ENCODE results near the gene XKR3. TPM values are rescaled to one million over a fixed set of nuclear protein-coding genes. Genes with fewer than 3 reads are reported as not detected.
"Not testable (repeated sequence)": the region's sequence is repeated elsewhere in the genome, so short reads cannot be mapped to it uniquely, and the experiment has no call there.

XKR3 gene
- not detected for total RNA-seq

DNA sequence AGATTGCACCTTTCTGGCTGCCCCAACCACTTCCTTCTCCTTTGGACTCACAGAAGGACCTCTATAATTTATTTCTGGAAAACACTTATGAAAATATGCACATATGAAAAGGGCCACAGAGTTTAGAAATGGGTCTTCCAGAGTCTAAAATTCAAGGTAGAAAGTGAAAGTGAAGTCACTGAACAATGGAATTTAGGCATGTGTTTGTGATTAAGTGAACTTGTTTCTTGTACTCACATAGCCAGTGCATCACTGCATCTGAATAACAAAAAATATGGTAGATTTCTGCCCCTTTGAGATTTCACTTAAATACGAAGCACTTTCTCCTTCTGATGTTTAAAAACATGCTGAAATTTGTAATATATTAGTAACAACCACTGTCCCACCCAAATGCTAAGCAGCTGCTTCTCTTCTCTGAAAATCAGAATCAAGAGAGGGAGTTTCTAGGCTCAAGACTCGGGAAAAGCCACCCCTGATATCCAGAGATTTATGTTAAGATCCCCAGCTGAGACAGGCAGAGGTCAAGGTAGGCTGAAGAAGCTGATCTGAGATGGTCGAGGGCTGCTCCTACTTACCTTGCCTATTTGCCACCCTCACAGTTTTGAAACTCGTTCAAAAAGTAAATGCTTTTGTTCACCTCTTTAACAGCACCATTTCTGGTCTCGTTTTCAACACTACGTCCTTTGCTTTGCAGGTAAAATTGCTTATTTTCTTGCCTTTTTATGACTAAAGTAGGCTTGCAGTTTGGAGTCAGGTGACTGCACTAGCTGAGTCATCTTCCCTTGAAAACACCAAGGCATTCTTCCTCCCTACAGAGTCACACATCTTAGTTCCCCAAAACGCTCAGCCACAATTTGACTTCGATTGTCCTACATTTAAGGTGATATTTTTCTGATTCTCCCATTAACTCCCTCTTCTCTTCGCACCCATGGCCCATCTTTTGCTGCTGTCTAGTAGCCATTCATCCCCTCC, at the start of gene XKR3:
XKR3 (minus strand) TSS at position 696 of the 972 bp plus-strand sequence. CDS start 17,338 bp downstream, outside the sequence.
- Mint-ChIP-seq H3K4me1 (peaks cover 19% of the 10 kb centered on the region), H3K9me3 (no peaks in the 10 kb centered on the region), H3K27ac (peak within 1 kb of the TSS; percentile 3), H3K36me3 (ENCODE audit: low read depth) (no peaks in the 10 kb centered on the region), H3K4me3 (peak within 1 kb of the TSS; percentile 48), H3K27me3 (peaks cover 10% of the 10 kb centered on the region)
- no peak for DNase-seq
- ChIA-PET POLR2A (no interaction called here), CTCF (no interaction called here)

DNA sequence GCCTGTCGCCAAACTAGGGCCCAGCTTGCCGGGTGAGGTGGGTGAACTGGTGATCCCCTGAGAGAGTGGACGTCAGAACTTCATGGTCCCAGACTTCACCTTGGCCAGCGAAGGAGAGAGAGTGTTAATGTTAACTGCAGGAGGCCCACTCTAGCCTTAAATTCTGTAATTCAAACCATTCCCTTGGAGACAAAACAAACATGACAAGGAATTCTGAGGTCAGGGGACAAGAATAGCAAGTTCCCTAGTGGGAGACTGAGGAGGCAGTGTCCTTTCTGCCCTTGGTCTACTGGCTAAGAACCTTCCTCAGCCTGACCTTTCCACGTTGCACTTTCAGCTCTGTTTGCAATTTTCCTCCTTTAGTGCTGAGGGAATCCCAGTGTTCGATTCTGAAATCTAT, 44.4 kb upstream of the XKR3 start:
- CTCF ChIA-PET; DNase-seq; H3K27ac Mint-ChIP-seq; H3K9me3 Mint-ChIP-seq; H3K4me3 Mint-ChIP-seq; POLR2A ChIA-PET; H3K4me1 Mint-ChIP-seq; H3K27me3 Mint-ChIP-seq; H3K36me3 Mint-ChIP-seq (ENCODE audit: low read depth): not testable (repeated sequence)

GRCh38 chr22:16866167-16866566, 41.0 kb upstream of the XKR3 start:
- H3K4me3 Mint-ChIP-seq = no peak overlapping the region
- H3K27me3 Mint-ChIP-seq = no peaks in the 10 kb centered on the region
- no peaks in the 10 kb centered on the region for H3K36me3 Mint-ChIP-seq (ENCODE audit: low read depth)
- H3K4me1 Mint-ChIP-seq = no peaks in the 10 kb centered on the region
- POLR2A ChIA-PET = no interaction called here
- CTCF ChIA-PET = no interaction called here
- DNase-seq = no peak
- H3K27ac Mint-ChIP-seq = no peak overlapping the region
- no peaks in the 10 kb centered on the region for H3K9me3 Mint-ChIP-seq

GRCh38 chr22:16856851-16857250, 31.6 kb upstream of the XKR3 start:
- H3K27me3 Mint-ChIP-seq; H3K4me3 Mint-ChIP-seq; POLR2A ChIA-PET; H3K36me3 Mint-ChIP-seq (ENCODE audit: low read depth); H3K9me3 Mint-ChIP-seq; DNase-seq; H3K4me1 Mint-ChIP-seq; CTCF ChIA-PET; H3K27ac Mint-ChIP-seq: not testable (repeated sequence)

DNA sequence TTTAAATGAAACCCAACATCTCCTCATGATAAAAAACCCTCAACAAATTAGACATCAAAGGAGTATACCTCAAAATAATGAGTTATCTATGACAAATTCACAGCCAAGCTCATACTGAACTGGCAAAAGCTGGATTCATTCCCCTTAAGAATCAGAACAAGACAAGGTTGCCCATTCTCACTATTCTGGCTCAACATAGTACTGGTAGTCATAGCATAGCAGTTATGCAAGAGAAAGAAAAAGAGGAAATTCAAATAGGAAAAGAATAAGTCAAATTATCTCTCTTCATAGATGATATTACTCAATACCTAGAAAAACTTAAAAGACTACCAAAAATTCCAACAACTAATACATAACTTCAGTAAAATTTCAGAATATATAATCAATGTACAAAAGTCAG, 29.4 kb upstream of the XKR3 start:
- ChIA-PET POLR2A (no interaction called here), CTCF (no interaction called here)
- no peak overlapping the region for H3K4me3 Mint-ChIP-seq
- no peak for DNase-seq
- no peaks in the 10 kb centered on the region for H3K9me3 Mint-ChIP-seq
- no peaks in the 10 kb centered on the region for H3K36me3 Mint-ChIP-seq (ENCODE audit: low read depth)
- no peak overlapping the region for H3K27ac Mint-ChIP-seq
- H3K4me1 Mint-ChIP-seq = no peaks in the 10 kb centered on the region
- H3K27me3 Mint-ChIP-seq = peaks cover 9% of the 10 kb centered on the region

DNA sequence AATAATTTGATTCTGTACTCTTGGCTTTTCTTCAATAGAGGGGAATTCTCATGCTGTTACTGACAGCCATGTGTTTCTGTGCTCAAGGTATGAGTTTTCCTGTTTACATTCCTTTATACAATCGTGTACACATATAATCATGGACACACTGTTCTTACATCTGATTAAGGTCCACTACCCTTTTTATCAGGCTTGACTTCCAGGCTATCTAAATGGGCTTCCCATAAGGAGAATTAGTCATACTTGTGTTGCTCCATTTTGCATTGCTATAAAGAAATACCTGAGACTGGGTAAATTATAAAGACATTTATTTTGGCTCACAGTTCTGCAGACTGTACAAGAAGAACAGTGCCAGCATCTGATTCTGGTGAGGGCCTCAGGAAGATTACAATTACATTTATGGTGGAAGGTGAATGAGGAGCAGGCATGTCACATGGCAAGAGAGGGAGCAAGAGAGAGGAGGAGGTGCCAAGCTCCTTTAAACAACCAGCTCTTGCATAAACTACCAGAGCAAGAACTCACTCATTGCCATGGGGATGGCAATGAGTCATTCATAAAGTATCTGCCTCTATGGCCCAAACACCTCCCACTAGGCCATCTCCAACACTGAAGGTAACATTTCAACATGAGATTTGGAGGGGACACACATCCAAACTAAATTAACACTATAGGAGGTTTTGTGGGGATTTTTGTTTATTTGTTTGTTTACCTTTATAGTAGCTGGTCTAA, 26.2 kb upstream of the XKR3 start:
- H3K9me3 Mint-ChIP-seq; CTCF ChIA-PET; H3K36me3 Mint-ChIP-seq (ENCODE audit: low read depth); DNase-seq; H3K27ac Mint-ChIP-seq; POLR2A ChIA-PET; H3K4me1 Mint-ChIP-seq; H3K4me3 Mint-ChIP-seq: not testable (repeated sequence)
- H3K27me3 Mint-ChIP-seq = peaks cover 12% of the 10 kb centered on the region

DNA sequence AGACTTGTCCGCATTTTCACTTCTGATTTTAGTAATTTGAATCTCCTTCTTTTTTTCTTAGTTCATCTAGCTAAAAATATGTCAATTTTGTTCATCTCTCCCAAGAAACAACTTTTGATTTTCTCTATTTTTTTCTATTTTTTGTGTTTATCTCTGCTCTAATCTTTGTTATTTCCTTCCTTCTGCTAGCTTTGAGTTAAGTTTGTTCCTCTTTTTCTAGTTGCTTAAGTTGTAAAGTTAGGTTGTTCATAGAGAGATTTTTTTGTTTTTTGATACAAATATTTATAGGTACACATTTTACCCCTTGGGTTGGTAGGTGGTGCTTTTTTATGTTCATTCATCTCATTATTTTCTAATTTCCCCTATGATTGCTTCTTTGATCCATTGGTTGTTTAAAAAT, 22.1 kb upstream of the XKR3 start:
- H3K4me1 Mint-ChIP-seq = no peaks in the 10 kb centered on the region
- no peak for DNase-seq
- ChIA-PET CTCF (no interaction called here), POLR2A (no interaction called here)
- no peaks in the 10 kb centered on the region for H3K36me3 Mint-ChIP-seq (ENCODE audit: low read depth)
- peaks cover 6% of the 10 kb centered on the region for H3K27me3 Mint-ChIP-seq
- H3K9me3 Mint-ChIP-seq = no peaks in the 10 kb centered on the region
- H3K4me3 Mint-ChIP-seq = no peak overlapping the region
- no peak overlapping the region for H3K27ac Mint-ChIP-seq

DNA sequence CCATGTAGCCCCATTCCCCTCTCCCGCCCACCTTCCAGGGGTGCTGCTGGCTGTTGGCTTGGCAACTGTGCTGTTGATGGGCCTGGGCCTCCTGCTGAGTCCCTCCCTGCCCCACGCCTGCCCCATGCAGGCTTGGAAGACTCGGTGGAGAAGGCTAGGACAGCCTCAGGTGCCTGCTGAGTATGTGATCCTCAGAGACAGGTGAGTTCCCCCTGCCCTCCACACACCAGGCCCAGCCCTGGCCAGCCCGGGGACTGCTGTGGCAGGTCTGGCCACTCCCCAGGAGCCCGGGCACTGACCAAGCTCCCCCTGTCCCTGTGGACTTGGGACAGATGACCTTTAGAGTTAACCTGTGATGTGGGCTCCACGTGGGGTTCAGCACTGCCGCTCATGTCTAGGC, 20.7 kb upstream of the XKR3 start:
- H3K9me3 Mint-ChIP-seq = no peaks in the 10 kb centered on the region
- H3K36me3 Mint-ChIP-seq (ENCODE audit: low read depth) = no peaks in the 10 kb centered on the region
- no peak overlapping the region for H3K4me3 Mint-ChIP-seq
- no peaks in the 10 kb centered on the region for H3K4me1 Mint-ChIP-seq
- no peak overlapping the region for H3K27ac Mint-ChIP-seq
- peaks cover 3% of the 10 kb centered on the region for H3K27me3 Mint-ChIP-seq
- ChIA-PET CTCF (no interaction called here), POLR2A (no interaction called here)
- no peak for DNase-seq

- Mint-ChIP-seq H3K9me3 (no peaks in the 10 kb centered on the region), H3K4me3 (no peak overlapping the region), H3K4me1 (no peaks in the 10 kb centered on the region), H3K27me3 (peaks cover 3% of the 10 kb centered on the region), H3K27ac (no peak overlapping the region), H3K36me3 (ENCODE audit: low read depth) (no peaks in the 10 kb centered on the region)
- ChIA-PET CTCF (no interaction called here), POLR2A (no interaction called here)
- no peak for DNase-seq
These were observed 20.3 kb upstream of the XKR3 start for GRCh38 chr22:16845465-16845864.

GRCh38 chr22:16844529-16844928, 19.3 kb upstream of the XKR3 start:
- CTCF ChIA-PET = no interaction called here
- H3K27me3 Mint-ChIP-seq = peaks cover 3% of the 10 kb centered on the region
- no peak overlapping the region for H3K4me3 Mint-ChIP-seq
- DNase-seq = no peak
- H3K27ac Mint-ChIP-seq = no peak overlapping the region
- POLR2A ChIA-PET = no interaction called here
- no peaks in the 10 kb centered on the region for H3K36me3 Mint-ChIP-seq (ENCODE audit: low read depth)
- H3K9me3 Mint-ChIP-seq = no peaks in the 10 kb centered on the region
- H3K4me1 Mint-ChIP-seq = no peaks in the 10 kb centered on the region

DNA sequence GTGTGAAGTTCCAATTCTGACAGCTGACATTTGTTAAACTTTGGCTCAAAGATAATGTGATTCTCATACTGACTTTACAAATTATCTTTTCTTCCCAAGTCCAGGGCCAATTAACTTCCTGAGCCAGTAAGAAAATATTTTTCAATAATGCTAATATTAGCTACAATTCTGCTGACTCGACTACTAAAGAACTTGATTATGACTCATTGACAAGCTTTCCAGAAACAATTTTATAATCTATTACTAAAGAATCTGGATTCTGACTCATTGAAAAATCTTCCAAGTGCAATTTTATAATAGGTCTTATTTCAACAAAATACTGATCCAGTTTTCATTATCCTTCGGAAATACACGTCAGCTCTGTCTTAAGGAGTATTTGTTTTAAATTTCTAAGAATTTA, 12.9 kb upstream of the XKR3 start:
- Mint-ChIP-seq H3K27me3 (peaks cover 11% of the 10 kb centered on the region), H3K4me3 (no peak overlapping the region)
- CTCF ChIA-PET = no interaction called here

GRCh38 chr22:16834971-16835370, 9.8 kb upstream of the XKR3 start:
- POLR2A ChIA-PET = no interaction called here
- Mint-ChIP-seq H3K4me3 (no peak overlapping the region), H3K27ac (no peak overlapping the region), H3K4me1 (no peaks in the 10 kb centered on the region), H3K9me3 (no peaks in the 10 kb centered on the region), H3K36me3 (ENCODE audit: low read depth) (no peaks in the 10 kb centered on the region), H3K27me3 (peaks cover 11% of the 10 kb centered on the region)
- CTCF ChIA-PET = no interaction called here
- DNase-seq = no peak

More for the DNA sequence above, 12.9 kb upstream of the XKR3 start:
- no peak overlapping the region for H3K27ac Mint-ChIP-seq
- POLR2A ChIA-PET = no interaction called here
- DNase-seq = no peak
- H3K9me3 Mint-ChIP-seq = no peaks in the 10 kb centered on the region
- H3K36me3 Mint-ChIP-seq (ENCODE audit: low read depth) = no peaks in the 10 kb centered on the region
- no peaks in the 10 kb centered on the region for H3K4me1 Mint-ChIP-seq

DNA sequence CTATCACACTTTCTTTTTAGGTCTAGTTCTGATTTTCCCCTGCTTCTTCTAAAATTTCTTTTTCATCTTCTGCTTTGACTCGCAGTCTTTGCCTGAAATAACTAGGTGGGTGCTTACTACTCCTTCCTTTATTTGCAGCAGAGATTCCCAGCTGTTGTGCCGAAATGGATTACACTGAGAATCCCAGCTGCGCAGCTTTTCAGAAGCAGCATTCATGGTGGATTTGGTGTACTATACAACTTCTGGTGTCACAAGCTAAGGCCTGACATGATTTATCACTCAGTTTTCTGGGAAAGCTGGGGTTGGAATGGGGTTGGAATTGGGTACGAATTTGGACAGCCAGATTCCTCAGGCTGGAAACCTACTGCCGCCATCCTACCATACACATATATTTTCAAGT, 6.0 kb upstream of the XKR3 start:
- Mint-ChIP-seq H3K36me3 (ENCODE audit: low read depth) (no peaks in the 10 kb centered on the region), H3K4me3 (no peak overlapping the region), H3K9me3 (no peaks in the 10 kb centered on the region), H3K27me3 (peaks cover 15% of the 10 kb centered on the region), H3K27ac (no peak overlapping the region), H3K4me1 (no peaks in the 10 kb centered on the region)
- CTCF ChIA-PET = no interaction called here
- POLR2A ChIA-PET = no interaction called here
- DNase-seq = no peak

DNA sequence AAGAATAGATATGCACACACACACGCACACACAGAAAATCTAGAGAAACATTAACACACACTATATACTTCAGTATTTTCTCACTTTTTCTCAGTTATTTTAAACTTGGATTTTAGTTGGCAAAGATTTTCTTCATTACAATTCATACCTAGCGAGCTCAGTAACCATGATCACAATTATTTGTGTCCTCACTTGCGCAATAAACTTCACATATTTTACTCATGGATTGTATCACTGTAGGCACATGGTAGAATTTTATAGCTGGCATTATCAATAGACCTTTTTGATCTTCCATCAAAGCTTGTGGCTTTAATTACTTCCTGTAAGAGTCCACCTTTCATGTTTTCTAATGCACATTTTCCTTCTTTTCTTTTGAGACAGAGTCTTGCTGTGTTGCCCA, 4.8 kb upstream of the XKR3 start:
- Mint-ChIP-seq H3K4me1 (peaks cover 9% of the 10 kb centered on the region), H3K36me3 (ENCODE audit: low read depth) (no peaks in the 10 kb centered on the region), H3K27ac (no peak overlapping the region), H3K4me3 (no peak overlapping the region), H3K27me3 (peaks cover 13% of the 10 kb centered on the region), H3K9me3 (no peaks in the 10 kb centered on the region)
- ChIA-PET POLR2A (no interaction called here), CTCF (no interaction called here)
- no peak for DNase-seq

All from activated CD4-positive, alpha-beta memory T cell treated with anti-CD3 and anti-CD28 coated beads, Interleukin-2, amount 10 ng/mL, durations not matched to agents 7 days and 5 days (primary cell).